HG03159 (cell line): ENCODE results near the gene NDRG4.

Experiments
- ATAC-seq: cut with Tn5 transposase; IDR thresholded peaks from one replicate; pipeline ENCODE4 v1.9.1; 2021; ENCODE audit warnings: mild to moderate bottlenecking, moderate library complexity; ENCODE audit not compliant: unreplicated experiment

The NDRG4 gene

GRCh38 chr16:58537124-58537906, 37.4 kb downstream of the NDRG4 start:
- ATAC-seq, result no peak

DNA sequence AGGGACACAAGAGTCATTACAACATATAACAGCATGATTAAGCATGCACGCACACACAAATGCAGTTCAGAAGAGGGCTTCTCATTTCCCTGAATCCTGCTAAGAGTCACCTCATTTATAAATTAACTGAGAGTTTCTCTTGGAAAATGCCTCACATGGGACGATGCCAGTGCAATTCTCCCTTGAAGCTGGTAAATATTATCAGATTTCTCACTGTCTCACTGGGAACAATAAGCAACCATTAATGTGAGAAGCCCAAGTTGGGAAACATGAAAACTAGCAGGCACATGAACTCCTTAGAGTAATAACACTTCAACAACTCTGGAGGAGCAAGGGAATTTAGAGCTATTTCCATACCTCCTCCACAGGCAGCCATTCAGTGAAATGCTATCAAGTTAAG, 41.8 kb downstream of the NDRG4 start:
- ATAC-seq, result no peak

DNA sequence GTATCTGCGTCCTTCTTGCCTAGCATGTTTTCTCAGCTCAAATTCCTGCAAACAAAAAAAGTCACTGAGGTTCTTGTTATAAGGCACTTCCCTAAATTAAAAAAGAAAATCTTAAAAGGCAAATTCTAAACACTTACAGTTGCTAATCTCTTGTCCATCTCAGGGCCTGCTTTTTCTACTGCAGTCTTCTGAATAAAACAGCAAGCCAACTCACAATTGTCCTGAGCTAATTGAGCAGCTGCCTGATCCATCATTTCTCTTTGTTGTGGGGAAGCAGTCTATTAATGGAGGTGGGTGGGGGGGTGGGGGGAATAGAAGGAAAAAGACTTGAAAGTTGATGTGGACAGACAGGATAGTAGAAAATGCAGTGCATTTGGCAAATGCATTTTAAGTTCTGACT, 42.3 kb downstream of the NDRG4 start:
- ATAC-seq, result no peak

- no peak for ATAC-seq
Measured at GRCh38 chr16:58543685-58544084, 43.7 kb downstream of the NDRG4 start.

DNA sequence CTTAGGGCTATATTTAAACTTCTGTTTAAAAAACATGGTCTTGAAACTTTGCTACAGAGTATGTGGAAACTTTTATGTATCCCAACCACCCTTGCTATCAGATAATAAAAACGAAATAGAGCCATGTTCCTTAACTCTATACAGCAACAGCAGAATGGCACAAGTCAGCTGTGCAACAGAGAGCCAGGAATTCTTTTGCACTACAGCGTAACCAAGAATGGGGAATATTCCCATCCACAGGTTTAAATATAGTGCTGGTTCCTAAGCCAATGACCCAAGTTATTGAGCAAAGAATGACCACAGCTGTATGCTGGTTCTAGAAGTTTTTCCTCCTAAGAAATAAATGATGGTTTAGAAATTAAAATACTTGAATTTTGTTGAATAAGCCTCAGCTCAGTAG, 48.4 kb downstream of the NDRG4 start:
- ATAC-seq, result no peak

- no peak for ATAC-seq
Measured at GRCh38 chr16:58551496-58551895, 51.6 kb downstream of the NDRG4 start.

DNA sequence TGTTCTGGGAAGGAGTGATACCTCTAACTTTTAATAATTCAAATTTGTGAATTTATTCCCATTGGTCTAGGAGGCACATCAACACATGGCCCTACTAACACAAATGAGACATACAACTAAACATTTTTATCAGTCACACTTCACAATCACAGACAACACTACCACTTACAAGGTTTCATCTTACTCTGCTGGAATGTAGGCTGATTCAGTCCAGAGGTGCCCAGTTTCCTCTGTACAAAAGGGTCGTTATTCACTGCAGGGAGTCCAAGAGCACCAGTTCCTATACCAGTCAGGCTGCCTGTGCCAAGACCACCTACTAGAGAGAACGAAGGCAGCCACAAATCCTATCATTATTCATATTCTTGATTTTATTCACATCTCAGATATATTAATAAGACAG, 56.7 kb downstream of the NDRG4 start:
- no peak for ATAC-seq
